Hematopoietic multipotent progenitor cell treated with erythropoietin and hydrocortisone succinate and interleukin-3 and kit ligand, for 6 days (in vitro differentiated cells): ENCODE measurements around the gene AP1G2.
"Not testable (repeated sequence)": the region's sequence is repeated elsewhere in the genome, so short reads cannot be mapped to it uniquely, and the experiment has no call there.

Experiments
- DNase-seq: peaks from one replicate; pipeline ENCODE4 v3.0.0-alpha.2; 2015

AP1G2 gene

DNA sequence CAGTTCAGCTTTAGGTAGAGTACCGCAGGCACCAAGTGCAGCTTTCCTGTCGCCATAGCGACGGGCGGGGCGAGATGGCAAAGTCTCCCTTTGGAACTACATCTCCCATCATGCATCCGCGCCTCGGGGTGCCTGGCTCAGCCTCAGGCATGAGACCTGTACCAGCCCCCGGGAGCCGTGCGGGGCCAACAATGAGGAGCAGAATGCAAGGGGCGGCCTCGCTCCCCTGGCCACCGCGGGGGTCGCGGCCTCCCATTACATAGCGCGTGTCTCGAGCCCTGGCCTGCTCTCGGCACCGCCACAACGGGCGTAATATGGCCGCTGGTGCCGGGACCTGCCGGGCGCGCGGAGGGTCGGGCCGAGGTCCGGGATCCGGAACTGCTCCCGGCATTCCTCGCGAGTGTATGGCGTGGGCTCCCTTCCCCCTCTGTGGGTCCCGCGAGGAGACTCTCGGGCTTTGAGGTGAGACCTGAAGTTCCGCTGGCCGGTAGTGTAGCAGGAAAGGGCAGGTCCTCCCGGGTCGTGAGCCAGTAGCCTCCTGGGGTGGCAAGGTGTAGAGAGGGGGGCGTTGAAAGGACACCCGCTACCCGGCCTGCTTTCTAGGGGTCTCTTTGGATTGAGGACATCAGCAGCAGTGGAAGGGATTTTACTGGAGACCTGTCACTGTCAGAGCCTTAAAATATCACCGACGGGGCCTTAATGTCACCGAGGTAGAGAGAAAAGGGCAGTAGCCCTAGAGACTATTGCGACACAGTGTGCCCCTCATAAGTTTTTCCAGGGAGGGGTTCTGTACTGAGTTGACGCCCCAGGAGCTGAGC lies 11.5 kb downstream of the AP1G2 start, which contains the start of gene THTPA:
Gene THTPA (plus strand): TSS at position 390 of the 818 bp plus-strand sequence. CDS start 487 bp downstream, outside the sequence.
- peak; percentile 96 for DNase-seq

DNA sequence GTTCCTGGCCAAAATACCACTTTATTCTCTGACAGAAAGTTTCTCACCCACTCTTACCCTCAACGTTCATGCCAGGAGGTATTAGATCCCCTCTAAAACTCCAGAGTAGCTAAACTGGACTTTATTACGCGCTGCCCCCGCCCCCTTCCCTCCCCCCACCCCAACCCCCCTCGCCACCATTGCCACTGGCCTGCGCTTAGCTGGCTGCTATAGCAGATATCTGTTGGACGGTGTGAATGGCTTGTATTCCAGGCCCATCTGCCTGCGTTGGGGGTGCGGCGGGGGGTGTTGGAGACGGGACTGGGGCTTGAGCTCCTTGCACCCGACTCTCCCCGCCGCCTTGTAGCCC lies 12.1 kb downstream of the AP1G2 start:
- DNase-seq: no peak

DNA sequence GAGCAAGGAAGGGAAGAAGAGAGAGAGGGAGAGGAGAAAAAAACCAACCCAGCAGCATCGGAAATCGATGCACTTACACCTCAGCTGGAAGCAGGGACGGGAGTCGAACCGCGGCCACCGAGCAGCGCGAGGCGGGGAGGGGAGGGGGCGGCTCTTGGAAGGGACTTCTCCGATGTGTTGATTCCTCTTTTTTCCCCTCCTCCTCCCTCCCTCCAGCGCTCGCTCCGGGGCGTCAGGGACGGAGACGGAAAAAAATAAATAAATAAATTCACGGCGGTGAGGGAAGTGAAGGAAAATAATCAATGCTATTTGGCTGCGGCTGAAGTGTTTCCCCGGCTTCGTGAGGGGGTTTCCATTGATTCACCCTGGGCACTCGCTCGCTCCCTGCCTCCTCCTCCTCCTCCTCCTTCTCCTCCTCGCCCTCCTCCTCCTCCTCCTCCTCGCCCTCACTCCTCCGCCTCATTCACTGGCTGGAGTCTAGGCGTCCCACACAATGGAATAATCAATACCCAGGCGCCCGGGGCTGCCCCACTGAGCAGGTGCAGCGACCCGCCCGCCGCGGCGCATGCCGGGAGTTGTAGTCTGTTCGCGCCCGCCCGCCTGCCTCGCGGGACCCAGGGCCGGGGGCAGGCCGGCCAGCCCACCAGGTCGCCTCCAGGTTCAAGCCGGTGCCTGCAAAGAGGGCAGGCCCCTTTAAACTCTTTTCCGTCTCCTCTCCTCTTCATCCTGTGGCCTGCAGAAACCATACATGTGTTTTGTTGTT lies 16.1 kb downstream of the AP1G2 start, which contains the start of gene ZFHX2:
Gene ZFHX2 (minus strand): TSS at position 500 of the 763 bp plus-strand sequence. CDS start 16,440 bp downstream, outside the sequence.
- peak; percentile 85 for DNase-seq

DNA sequence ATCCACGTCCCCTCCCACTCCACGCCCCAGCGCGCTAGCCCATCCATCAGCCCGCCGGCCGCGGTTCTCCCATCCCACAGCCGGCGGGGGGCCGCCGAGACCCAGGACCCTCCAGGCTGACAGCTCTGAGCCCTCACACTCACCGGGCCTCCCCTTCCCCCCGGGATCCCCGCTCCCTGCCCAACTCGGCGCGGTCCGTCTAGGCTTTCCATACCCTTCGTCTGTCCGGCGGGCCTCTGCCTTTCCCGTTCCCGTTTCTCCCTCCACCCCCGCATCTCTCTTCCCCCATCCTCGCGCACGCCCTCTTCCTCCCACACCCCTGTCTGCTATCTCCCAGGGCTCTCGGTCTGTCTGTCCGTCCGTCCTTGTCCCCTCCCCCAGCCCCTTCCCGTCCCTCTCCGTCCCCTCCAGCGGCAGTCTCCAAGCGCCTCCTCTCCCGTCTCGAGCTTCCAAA lies 16.8 kb downstream of the AP1G2 start:
- peak; percentile 27 for DNase-seq

DNA sequence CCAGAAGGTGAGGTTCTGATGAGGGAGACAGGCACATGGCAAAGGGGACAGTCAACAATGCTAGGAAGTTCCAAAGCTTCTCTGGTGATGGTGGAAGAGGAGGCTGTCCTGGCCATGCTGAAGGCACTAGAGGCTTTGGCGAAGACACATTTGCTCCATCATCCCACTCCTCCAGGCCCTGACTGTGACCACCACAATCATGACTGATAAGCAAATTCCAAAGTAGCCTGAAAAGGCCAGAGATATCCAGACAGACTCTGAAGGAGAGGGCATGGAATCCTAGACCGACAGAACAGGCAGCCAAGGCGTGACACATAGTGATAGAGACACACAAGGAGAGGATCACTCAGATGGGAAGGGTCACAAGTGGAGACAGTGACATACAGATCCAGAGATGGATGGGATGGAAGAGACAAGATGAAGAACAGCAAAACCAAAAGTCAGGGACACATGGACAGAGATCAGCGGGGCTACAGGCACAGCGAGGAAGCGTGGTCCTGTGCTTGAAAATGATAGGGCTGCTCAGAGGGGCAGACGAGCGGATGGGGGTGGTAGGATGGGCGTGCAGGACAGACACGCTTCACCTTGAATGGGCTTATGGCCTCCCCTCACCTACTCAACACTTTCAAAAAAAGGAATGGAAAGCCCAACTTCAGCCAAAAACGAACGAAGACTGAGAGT lies 17.3 kb downstream of the AP1G2 start:
- no peak for DNase-seq

DNA sequence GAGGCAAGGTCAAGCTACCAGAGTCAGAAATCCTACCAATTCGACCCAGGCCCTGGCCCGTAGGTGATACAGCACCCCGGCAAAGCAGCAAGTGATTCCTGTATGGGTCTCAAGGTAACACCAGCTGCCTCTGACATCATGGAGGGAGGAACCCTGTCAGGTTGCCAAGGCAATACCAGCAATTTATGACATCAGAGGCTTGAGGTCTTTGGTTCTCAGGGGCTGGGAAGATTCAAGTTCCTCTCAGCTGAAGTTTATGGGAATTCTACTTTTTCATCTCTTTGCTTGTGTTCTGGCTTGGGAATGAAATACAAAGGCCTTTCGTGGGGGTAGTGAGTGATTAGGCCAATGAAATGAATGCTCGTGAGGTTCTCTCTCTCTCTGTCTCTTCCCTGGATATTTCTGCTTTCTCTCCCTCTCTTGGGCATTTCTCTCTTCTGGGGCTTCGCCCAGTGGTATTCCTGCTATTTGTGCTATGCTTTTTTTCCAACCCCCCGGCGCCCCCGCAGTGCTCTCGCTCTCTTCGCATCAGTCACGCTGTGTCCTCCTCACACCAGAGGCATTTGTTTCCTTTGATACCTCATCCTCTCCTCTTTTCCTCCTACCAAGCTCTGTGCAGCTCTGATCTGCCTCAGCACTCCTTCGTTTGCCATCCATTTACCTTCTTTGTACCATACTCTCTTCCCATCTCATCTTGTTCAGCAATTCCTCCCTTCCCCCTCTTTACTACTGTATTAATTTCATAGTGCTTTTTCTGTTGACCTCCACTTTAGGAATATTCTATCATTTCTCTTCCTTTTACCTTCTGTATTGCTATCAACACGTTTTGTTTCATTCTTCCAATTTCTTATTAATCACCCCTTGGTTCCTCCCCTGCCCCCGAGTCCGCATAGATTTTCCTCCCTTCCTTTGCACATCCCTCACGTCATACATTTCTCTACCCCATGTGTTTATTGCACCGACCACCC lies 19.0 kb downstream of the AP1G2 start:
- DNase-seq: peak; percentile 26

DNA sequence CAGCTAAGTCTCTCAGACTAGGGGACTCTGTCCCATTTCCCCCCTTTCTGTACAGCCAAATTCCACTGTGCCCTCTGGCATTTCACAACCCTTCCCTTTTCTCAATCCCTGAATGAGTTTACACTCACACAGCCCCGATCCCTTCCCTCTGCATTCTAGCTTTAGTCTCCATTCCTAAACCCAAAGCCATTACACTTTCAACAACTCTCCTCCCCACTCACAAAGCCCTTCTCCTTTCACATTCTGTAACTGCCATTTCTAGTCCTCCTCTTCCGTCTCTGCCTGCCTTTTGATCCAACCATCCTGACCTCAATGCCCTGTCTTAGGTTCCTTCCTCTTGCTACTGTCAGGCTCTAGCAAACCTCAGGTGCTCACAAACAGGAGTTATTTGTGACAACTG lies 19.7 kb downstream of the AP1G2 start:
- DNase-seq: no peak

DNA sequence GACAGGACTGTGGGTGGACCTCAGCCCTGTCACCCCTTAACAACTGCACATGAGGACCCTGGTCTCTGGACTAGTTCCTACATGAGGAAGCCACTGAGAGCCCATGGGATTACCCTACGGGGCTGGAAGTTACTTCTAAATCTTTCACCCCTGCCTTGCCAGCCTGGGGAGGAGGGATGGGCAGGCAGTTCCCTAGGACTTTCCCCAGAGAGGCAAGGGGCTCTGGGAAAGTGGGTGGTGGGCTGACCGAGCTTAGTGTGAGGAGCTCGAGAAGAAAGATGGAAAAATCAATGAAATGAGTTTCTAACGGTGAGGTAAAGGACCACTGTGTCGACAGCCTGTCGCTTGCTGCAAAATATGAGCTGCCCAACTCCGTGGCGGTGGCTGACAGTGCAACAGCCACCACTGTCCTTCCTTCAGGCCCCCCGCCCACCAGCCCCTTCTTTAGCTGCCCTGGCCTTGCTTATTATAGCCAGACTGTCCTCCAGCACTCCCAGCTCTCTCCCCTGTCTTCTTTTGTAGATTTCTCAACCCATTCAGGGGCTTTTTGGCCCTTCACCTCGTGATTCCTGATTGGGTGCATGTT lies 21.0 kb downstream of the AP1G2 start:
- no peak for DNase-seq

DNA sequence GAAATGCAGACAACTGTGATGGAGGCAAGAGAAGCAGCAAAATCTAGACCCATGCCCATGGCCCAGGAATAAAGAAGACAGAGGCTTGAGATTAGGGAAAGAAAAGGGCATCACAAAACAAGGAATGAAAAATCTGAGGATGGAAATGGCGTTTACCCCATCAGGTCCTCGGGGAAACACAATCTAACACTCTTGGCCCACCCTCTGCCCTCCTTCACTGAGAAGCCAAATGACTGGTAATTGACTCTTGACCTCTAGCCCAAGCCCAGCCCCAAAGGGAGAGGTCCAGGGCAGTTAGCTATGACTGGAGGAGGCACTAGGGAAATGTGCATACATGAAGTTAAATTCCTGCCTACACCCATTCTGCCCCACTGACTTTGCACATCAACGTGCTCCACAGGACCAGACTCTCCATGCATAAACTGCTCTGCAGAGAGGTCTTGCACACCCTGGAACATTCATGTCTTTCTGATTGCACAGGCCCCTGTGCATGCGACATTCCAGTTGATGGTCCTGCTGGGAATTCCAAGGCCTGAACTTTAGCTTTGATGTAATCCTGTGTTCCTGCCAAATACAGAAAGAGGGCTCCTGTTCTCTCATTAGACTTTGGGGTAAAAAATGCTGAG lies 21.7 kb downstream of the AP1G2 start:
- no peak for DNase-seq

DNA sequence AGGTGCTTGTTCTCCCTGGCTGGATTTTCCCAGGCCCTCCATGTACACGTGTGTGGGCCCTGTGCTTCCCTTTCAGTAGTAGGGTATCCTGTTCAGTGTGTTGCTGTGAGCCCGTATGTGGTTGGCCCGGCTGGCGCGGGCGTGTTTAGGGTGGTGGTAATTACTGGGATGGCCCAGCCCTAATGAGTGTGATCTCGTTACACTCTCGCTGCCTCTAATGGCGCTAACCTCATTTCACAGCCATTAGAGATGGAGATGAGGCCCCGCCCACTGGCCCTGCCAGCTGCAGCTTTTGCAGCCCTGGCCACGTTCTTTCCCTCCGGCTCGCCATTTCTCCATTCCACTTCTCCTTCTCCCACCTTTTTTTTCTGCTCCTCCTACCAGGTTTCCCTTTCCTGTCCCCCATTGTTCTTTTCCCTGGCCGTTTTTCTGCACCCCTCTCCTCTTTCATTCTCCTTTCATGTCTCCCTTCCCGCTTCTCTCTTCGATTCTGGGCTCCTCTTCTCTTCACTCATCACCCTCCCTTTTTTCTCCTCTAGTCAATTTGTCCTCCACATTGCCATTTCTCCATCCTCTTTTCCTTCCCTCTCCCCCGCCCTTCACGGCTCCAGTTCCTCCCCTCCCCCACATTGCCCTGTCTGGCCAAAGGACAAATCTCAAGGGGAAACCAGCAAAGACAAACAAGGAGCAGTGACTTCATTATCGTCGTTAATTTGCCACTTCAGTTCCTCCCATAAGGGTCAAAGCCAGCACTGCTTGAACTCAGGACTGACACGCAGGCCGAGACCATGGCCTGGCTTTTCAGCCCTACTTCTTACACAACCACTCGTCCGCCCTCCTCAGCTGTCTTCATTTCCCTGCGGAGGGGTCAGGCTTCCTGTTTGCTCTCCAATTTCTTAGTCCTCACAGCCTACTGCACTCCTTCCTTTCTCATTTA lies 22.8 kb downstream of the AP1G2 start:
- no peak for DNase-seq

DNA sequence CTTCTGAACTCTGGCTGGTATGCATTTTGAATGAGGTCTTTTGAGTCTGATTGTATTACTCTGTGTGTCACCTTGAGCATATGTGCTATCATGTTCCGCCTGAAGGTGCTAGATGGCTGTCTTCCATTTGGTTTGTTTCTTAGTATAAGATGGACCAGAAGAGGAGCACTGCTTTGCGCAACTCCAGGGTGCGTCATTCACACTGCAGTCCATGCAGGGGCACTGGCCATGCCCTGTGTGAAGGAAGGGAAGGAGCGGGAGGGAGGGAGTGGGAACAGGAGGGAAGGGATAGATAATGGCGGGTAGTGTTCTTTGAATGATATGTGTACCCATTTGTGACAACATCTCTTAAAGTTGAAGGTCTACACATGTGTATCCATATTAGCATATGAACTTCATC lies 24.2 kb downstream of the AP1G2 start:
- DNase-seq: no peak

DNA sequence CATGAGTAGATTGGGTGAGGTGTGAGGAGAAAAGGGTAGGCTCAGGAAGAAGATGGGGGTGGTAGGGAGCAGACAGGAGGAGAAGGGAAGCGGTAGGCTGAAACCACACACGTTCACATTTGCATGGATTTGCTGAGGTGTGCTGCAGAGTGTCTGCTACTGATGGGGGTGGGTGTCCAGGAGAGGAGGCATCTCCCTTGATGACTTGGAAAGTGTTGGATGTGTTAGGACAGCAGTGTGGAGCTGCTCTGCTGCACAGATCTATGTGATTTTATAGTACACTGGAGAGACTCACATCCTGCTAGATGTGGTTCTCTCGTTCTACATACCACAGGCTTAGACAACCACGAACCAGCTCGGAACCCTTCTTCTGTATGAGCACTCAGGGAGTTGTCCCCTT lies 25.3 kb downstream of the AP1G2 start:
- DNase-seq: no peak

DNA sequence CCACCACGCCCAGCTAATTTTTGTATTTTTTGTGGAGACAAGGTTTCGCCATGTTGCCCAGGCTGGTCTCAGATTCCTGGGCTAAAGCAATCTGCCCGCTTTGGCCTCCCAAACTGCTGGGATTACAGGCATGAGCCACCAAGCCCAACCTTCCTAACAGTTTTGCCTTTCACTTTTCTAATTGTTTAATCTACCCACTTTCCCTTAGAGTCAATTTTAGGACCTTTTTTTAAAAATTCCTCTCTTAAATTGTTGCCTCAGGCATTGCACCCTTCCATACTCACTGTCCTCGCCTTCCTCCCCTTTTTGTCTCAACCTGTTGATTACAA lies 27.5 kb downstream of the AP1G2 start:
- DNase-seq: no peak

DNA sequence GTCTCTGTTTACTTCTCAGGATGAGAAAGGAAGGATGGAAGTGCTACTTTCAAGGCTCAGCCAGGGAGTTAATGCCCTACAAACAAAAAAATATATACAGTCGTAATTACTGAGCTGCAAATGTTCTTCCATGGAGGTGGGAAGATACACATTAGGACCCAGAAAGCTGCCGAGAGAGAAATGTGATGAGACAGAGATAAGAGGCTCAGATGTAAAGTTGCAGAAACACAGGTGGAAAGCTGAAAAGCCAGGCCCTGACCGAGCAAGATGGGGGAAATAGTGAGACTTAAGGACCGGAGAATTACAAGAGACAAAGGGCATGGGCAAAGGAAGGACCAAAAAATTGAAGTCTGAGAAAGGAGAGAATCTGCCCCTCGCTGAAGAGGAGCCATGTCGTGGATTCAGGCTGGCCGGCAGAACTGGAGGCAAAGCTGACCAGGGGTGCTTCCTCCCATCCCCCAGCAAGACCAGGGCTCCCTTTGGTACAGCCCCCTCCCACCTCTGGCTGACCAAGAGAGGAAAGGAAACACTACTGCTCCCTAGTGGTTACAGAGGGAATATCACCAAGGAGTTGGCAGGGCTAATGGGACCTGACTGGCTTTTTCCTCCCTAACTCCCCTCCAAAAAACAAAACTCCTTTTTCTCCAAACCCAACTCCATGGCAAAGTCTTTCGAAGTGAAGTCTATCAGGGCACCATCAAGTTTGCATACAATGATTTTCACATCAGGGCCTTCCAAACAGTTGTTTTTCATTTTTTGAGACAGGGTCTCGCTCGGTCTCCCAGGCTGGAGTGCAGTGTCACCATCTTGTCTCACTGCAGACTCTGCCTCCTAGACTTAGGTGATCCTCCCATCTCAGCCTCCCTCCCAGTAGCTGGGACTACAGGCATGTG lies 28.1 kb downstream of the AP1G2 start:
- DNase-seq: peak; percentile 66

DNA sequence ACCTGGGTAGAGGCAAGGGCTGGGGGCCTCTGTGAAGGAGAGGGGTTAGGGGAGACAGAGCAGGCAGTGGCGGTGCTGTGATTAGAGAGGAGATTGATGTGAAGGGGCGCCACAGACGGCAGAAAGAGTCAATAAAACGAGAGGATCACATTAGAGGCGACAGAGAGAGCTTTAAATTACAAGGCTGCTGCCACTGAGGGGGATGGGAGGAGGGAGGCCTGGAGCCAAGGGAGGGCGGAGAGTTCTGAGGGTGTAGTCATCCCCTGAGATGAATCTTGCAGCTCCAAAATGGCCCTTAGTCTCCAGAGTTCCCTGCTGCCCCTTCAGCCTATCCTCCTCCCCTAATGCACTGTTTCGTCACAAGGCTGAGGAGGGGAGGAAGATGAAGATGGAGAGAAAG lies 28.8 kb downstream of the AP1G2 start:
- DNase-seq: no peak

DNA sequence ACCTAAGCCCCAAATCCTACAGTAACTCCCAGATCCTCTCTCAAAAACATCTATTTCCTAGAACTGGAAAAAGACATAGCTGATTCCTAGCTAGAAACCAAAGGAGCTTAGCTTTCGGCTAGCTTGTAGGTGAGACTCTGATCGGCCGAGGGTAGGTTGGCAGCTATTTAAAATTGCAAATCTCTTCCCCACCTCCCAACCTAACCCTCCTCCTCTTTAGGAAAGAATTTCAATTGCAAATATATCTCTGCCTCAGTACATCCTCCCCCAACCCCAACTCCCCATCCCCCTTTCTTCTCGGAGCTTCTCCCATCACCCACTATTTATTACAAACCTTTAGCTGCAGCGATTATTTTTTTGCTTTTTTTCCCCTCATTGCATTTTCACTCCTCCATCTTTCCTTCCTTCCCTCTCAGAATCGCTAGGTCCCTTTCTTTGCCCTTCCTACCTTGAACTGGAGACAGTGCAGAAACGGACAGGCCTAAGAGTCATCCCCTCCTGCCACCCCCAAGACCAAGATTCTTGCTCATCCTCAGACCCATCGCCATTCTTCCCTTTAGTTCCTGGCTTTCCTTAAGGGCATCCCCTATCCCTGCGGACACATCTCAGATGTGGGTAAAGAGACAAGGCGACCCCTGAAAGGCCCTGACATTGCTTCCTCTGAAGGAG lies 29.4 kb downstream of the AP1G2 start:
- no peak for DNase-seq

DNA sequence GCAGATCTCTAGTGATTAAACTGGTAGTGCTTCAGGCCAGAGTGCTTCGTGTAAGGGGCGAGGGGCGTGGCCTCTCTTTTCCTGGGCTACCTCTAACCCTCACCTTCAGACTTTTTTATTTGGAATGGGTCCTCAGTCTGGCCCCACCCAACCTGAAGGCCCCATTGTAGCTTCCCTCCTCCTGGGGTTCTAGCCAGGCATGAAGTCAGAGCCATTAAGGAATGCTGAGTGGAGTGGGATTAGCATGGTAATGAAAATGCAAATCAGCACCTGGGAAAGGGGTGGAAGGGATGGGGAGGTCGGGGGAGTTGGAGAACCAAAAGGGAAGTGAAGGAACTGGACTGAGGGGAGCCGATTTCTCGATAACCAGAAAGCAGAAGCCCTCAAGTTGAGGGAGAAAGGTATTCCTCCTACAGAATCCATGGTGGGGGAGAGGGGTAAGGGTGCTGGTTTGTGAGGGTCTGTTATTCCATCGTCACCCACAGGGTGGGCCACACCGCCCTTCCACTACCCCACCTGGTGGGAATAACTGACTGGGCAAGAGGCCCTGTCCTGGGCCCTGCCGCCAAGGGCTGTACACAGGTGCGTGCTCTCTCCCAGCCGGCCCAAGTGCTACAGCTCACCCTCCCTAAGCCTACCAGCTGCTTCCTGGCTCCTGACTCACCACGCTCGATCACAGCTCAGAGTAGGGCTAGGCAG lies 30.1 kb downstream of the AP1G2 start:
- no peak for DNase-seq

DNA sequence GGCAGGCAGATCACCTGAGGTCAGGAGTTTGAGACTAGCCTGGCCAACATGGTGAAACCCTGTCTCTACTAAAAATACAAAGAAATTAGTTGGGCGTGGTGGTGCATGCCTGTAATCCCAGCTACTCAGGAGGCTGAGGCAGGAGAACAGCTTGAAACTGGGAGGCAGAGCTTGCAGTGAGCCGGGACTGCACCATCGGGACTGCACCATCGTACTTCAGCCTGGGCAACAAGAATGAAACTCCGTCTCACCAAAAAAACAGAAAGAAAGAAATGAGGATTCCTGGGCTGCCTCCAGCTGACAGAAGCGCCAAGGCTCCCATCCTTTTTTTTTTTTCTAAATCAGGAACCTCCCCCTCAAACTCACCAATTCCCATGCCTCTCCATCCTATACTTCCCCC lies 30.7 kb downstream of the AP1G2 start:
- not testable (repeated sequence) for DNase-seq
